GM21526 (cell line): ENCODE measurements around the gene ATF3.

Experiments used
- ATAC-seq: cut with Tn5 transposase; IDR thresholded peaks from one replicate; pipeline ENCODE4 v1.9.1; 2021; ENCODE audit warnings: moderate library complexity; ENCODE audit not compliant: unreplicated experiment, low FRiP score

The ATF3 gene

DNA sequence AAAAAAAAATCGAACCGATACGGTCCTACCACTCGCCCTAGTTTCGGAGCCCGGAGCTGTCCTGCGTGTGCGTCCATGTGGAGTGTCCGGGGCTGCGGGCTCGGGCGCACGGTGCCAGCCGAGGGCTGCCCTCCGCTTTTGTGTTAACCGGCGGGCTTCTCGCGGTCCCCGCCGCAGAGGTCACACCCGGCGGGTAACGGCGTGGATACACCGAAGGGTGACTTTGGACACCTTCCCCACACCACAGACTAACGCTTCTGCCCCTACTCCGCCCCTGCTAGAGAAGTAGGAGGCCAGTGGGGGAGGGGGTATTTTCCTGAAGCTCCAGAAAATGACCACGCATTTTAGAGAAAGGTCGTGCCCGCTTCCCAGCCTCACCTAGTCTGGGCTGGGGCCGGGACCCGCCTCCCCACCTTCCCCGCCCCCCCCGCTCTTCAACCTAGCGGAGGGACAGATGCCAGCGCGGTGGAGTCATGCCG is 609 bp upstream of the ATF3 start:
- no peak for ATAC-seq

DNA sequence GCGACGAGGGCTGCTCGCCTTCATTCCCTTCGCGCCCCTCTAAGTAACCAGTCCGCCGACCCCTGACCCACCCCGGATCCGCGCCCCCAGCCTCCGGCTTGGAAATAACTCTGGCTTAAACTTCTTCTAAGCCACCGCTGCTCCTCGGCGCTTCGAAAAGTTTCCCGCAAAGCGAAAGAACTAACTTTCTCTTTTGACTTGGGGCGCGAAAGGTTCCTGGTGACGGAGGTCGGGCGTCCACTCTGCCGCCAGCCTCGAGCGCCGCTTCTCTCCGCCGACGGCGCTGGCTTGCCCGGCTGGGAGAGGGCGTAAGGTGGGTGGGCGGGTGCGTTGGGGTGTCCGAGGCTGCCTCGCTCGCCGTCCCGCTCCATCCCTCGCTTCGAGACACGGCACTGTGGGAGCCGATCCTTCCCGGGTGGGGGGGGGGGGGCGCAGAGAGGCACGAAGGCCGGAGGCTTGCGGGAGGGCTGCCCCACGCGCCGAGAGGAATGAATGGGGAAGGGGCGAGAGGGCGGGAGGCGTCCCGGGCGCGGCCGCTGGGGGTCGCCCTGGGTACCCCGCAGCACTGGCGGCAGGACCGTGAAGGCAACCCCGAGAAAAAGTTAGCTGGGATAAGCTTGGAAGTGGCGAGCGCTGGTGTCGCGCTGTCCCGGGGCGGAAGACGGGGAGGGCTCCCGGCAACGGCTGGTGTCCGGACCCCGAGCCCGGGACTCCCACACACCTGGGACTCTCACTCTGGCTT is 569 bp downstream of the ATF3 start:
- ATAC-seq: peak; percentile 10

DNA sequence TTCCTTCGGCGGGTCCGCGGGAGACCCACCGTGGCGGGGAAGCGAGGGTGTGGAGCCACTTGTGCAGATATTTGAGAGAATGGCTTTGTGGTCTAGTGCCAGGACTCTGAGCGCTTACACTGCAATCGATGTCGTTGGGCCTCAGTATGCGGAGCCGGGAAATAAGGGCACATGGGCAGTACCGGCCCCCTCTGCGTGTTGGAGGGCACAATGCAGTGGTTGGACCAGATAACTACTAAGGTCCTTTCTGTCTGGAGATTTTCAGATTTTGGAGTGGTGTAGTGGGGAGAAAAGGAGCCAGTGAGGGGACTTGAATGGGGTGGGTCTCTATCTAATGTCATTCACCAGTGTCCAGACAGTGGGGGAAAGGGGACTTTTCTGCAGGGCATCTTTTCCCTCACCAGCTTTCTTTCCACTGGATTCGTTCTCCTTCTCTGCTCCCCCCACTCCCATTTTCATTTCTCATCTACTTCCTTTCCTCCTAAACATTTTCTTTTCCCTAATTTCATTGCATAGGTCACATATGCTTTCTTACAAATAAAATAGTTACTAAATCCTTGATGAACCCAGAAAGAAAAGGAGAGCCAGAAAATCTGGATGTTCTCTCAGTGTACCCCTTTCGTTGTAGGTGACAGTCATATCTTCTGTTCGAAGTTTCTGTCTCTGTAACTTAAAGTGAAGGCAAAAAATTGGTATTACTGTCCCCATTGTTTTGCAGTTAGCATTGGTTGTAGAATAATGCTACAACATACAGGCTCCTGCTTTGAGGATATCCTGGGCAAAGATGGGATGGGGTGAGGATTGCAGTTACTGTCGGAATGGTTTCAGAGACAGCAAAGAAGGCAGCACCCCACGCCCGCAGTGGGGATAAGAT is 1.4 kb downstream of the ATF3 start:
- ATAC-seq: no peak

DNA sequence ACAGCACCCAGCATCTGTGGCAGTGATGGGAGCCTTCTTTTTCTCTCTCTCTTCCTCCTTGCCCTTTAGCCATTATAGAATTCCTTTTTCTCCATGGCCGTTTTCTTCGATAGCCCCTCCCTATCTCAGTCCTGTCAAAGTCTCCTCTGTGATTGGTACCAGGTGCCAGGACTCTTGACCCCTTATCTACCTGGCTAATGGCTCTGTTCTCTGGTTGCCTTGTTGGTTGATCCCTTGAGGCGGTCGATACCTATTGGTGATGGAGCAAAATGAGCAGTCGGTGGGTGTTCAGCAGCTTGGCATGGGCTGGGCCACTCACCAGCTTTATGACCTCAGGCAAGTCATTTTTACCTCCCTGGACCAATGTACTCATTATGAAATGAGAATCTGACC is 2.0 kb downstream of the ATF3 start:
- no peak for ATAC-seq

DNA sequence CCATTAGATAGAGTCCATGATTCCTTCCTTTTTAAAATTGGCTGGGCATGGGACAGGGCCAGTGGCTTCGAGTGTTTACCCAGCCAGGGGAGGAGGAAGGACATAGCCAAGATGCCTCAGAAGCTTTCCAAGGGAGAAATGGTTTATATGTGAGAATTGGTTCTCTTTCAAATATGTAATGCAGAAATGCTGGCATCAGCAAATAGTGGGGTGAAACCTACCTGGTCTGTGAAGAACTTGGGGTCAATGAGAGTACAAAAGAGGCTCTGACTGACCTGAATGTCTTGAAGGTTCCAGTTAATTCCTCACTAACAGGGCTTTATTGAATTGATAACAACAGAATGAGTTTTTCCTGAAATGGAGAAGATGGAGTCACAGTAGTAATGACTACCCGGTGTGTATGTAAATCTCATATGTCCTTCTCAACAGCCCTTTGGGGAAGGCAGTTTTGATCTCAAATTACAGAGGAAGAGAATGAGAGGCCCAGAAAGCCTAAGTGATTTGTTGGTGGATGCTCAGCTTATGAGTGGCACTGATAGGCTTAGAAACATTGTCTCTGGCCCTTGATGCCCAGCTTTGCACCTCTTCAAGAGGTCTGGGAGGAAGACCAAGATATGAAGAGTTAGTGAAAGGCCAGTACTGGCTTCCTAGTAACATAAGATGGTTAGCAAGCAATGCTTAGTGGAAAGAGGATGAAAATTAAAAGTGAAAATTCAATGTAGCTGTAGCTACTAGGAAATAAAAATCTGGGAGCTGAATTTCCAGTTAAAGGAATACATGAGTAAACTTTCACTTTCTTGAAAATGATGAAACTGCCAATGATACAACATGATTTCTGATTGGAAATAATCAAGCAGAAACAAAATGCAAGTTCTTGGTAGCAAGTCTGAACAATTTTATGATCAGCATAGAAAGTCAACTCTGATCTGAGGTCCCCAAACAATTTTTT is 2.7 kb downstream of the ATF3 start:
- ATAC-seq: no peak

DNA sequence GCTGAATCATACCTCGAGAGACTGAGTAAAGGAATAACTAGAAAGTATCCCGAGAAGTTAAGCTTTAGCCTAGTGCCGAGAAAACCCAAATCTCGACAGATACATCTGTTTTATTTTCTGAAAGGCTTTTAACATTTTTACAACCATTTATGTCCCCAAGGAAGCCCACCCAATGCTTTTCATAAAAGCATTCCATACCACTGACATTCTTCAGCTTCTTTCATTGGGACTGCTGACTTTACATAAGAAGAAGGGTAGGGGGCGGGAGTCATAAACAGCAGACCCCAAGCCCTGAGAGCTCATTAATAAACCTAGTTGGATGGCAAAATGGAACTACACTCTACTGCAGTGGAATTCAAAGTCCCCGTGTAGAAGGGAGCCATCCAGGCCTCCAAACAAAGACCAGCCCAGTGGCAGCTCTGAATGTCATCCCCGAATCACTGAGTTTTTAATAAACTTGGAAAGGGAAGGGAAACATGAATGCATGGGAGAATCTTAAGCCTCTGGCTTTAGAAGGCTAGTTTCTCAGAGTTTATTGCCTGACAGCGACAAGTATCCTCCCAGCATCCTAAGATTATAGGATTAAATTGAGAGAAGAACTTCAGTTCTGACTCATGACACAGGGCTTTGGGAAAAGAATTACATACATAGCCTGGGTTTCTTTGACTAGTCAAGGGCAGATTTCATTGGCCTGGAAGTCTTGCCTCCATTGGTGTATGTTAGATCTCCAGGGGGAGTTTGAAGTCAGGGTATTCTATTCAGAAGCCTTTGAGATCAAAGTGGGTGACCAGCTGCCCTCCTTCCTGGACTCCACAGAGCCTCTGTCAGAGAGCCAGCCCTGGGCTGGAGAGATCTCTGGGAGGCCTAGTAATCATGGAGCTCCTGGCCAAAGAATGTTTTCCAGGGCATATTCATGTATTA is 3.7 kb downstream of the ATF3 start:
- ATAC-seq: no peak

DNA sequence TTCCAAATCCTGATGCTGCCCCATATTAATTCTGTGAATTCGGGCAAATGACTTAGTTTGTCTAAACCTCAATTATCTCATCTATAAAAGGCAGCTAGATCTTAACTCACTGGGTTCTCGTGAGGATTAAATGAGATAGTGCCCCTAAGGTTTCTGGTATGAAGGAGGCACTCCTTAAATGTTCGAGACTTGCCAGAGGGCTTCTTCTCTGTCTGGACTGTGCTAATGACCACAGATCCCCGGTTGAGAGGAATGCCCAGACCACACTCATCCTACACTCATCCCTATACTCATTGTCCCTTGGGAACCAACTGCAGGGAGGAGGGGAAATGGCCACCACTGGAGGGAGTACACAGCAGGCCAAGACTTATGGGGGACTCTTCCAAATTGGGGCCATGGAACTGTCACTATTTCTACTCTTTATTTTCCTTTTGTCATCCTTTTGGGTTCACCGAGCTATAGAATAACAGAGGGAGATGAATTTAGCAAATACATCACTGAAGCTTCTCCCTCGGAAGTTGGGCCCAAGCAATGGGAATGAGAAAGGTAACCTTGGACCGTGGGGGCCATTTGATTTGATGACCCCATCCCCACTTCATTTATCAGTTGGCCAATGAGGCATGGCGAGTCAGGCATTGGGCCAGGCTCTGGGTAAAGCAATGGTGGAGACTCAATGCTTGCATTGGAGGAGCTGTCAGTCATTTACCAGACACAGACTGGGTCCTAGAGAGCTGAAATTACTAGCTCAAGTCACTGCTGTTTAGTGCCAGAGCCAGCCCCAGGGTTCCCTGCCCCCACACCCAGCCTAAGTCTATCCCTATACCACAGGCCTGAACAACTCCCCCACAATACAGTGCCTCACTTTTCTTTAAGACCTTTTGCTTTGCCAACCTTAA is 5.1 kb downstream of the ATF3 start:
- no peak for ATAC-seq

DNA sequence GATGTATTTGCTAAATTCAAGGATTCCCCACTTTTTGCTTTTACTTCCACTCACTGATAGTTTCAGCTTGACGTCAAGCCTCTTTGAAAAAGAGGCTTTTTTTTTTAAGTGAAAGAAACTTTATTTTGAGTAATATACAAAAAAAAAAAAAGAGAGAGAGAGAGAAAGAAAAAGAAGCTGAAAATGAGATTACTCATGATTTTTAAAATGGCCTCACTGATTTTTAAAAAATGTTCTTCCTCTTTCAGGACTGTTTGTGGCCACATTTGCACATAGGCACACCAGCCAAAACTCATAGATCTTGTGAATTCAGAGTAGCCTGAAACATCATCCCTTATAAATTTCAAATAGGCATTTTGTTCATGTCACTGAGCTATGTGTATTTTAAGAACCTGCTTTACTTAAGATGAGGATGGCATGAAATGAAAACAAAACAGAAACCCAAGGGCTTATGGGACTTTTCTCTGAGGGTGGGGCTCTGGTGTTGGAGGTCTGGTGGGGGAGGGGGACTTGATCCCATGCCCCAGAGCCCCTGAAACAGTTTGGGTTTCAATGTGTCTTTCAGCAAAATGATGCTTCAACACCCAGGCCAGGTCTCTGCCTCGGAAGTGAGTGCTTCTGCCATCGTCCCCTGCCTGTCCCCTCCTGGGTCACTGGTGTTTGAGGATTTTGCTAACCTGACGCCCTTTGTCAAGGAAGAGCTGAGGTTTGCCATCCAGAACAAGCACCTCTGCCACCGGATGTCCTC is 6.1 kb downstream of the ATF3 start:
- no peak for ATAC-seq

DNA sequence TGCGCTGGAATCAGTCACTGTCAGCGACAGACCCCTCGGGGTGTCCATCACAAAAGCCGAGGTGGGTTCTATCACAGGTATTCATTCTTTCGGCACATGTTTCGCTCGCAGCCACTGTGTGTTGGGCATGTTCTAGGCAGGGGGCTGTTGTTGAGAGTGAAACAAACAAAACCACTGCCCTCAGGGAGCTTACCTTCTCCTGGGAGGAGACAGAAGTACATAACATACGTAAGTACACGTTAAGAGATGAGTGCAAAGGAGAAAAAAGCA is 6.6 kb downstream of the ATF3 start:
- ATAC-seq: no peak

DNA sequence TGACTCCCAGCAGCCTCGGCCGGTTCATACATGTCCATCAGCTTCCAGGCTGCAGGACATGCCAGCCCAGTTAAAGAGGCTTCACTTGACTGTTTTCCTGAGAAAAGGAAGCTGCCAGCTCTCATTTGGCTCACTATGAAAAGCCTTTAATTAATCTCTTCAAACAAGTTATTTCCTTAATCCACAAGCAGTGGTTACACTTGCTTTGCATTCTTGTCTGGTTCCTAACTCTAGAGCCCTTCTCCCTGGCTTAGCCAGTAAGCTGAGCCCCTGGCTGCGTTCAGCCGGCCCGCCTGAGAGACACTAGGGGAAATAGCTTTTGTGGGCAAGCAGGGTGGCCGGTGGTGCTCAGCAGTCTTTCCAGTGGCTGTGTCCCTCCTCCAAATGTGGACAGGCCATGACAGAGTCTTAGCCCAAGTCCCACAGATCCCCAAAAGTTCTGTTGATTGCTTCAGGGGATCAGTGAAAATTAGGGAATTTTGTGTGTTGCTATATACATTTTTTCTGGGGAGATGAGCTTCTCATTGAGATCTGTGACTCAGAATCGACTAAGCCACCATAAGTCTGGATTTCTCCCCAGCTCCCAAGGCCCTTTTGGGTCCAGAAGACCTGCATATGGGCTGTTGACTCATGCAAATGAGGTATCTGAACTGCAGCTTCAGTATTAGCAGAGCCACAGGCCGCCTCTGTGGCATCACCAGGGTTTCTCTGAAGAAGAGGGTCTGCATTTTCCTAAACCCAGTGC is 10.1 kb downstream of the ATF3 start:
- no peak for ATAC-seq

DNA sequence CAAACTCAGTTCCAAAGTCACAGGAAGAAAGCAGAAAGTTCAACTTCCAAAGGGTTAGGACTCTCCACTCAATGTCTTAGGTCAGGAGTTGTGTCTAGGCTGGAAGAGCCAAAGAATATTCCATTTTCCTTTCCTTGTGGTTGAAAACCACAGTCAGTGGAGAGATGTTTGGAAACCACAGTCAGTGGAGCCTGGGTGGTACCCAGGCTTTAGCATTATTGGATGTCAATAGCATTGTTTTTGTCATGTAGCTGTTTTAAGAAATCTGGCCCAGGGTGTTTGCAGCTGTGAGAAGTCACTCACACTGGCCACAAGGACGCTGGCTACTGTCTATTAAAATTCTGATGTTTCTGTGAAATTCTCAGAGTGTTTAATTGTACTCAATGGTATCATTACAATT is 11.7 kb downstream of the ATF3 start:
- no peak for ATAC-seq

DNA sequence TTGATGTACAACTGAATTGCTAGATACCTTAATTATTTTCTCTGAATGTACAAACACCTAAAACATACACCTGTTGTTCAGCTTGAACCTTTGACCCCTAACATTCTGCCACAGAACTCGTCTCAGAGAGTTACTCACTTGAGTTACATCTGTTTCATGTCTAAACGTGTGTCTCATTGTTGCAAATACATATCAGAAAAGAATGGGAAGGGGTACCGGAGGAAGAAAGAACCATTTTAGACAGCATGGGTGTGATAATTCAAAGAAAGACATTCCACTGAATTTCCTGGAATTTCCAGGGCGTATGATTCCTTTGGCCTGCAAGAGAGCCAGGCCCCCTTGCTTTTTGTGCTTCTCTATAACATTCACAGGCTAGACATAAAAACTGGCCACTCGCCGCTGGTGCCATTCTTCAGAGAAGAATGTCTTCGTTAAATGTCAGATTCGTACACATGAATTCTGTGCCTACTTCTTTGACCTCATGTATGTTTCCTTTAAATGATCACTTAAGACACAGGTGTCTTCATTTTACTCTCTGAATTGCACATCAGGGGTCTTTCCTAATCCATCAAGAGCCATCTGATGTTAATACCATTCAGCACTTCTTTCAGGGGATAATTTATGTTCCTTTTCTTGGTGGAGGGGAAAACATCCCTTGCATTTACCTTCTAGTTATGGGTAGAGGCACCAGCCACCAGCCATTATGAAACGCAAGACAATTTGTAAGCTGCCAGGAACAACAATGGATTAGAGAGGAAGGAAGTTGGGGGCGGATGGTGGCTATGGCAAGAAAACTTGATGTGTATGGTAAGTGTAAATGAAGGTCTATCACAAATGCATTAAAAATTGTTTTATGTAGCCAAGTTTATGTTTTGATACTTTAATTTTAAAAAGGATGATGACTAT is 12.7 kb downstream of the ATF3 start:
- no peak for ATAC-seq

DNA sequence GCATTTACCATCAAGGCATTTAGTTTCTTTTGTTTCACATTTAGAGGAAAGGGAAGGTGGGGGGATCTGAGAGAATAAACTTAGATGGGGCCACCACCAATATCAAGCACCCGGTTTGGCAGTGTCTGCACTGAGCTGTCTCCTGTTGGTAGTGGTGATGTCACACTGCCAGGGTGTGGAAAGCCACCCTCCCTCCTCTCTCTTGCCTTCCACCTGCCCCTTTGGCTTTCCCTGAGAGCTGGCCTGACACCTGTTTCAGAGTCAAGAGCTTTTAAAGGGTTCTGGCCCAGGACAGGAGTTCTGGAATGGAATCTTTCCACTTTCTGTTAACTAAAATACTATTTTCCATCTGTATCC is 13.4 kb downstream of the ATF3 start:
- no peak for ATAC-seq

DNA sequence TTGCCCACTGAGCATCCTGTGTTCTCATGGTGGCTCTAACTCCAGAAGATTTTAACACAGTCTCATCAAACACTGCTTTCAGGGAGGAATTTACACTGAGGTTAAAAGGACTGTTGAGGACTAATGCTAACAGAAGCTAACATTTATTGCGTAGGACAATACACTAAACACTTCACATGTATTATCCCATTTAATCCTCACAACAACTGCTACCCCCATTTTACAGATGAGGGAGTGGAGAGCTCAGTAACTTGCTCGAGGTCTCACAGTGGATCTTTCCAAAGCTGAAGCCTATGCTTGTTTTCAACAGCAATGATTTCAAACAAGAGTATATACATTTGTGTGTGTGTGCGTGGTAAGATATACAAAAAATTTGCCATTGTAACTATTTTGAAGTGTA is 13.9 kb downstream of the ATF3 start:
- no peak for ATAC-seq

DNA sequence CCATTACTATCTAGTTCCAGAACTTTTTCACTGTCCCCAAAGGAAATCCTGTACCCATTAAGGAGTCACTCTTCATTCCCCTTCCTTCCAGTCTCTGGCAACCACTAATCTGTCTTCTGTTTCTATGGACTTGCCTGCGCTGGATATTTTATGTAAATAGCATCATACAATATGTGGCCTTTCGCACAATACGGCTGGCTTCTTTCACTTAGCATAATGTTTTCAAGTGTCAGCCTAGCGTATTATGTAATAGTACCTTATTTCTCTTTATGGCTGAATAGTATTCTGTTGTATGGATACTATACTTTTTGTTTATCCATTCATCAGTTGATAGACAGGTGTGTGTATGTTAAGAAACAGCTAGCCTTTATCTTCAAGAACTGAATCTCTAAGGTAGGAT is 14.3 kb downstream of the ATF3 start:
- no peak for ATAC-seq

DNA sequence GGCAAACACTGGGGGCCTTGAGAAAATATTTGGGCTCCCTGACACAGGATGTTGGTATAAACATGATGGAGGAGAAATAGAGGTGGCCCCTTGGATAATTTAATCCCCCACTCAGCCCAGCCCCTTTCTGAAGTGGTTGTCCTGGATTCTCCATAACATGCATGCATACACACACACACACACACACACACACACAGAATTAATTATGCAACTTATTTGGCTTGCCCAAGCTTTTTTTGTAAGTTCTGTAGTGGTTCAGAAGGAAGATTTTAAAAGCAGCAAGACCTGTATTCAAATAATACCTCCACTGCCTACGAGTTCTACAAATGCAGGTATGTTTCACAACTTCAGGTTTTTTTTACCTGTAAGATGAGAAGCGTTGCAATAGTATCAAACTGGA is 15.0 kb downstream of the ATF3 start:
- ATAC-seq: no peak
